H9 (cell line): ENCODE measurements around the gene CKS2. TPM values are rescaled to one million over a fixed set of nuclear protein-coding genes. Genes with fewer than 3 reads are reported as not detected.

Source experiments
- DNase-seq: peaks from one replicate; pipeline ENCODE4 v3.0.0-alpha.2; 2017
- H2AFZ ChIP-seq: one replicate; pipeline ENCODE4 v1.6.1; 2013; ENCODE audit warnings: mild to moderate bottlenecking, low read length, control low read depth, moderate library complexity
- H2AK5ac ChIP-seq: 2 replicates; pipeline ENCODE4 v1.6.1; 2013; ENCODE audit warnings: low read length, control low read depth, mixed read lengths; ENCODE audit not compliant: insufficient read length
- H2BK120ac ChIP-seq: one replicate; pipeline ENCODE4 v1.6.1; 2013; ENCODE audit warnings: low read depth, mild to moderate bottlenecking, low read length, control low read depth, inconsistent platforms; ENCODE audit not compliant: poor library complexity, severe bottlenecking
- H2BK12ac ChIP-seq: 2 replicates; pipeline ENCODE4 v1.6.1; 2013; ENCODE audit warnings: low read length, control low read depth, mixed read lengths, low read depth; ENCODE audit not compliant: insufficient read length
- H2BK15ac ChIP-seq: 2 replicates; pipeline ENCODE4 v1.6.1; 2013; ENCODE audit warnings: low read depth, low read length, control low read depth
- H2BK20ac ChIP-seq: one replicate; pipeline ENCODE4 v1.6.1; 2013; ENCODE audit warnings: low read depth, mild to moderate bottlenecking, low read length, control low read depth, inconsistent platforms; ENCODE audit not compliant: poor library complexity, severe bottlenecking
- H2BK5ac ChIP-seq: 2 replicates; pipeline ENCODE4 v1.6.1; 2013; ENCODE audit warnings: low read length, control low read depth, mixed read lengths; ENCODE audit not compliant: insufficient read length
- H3K14ac ChIP-seq: 2 replicates; pipeline ENCODE4 v1.6.1; 2013; ENCODE audit warnings: low read length, control low read depth; ENCODE audit not compliant: insufficient read depth
- H3K18ac ChIP-seq: 2 replicates; pipeline ENCODE4 v1.6.1; 2013; ENCODE audit warnings: low read depth, mild to moderate bottlenecking, mixed read lengths, low read length, control low read depth; ENCODE audit not compliant: insufficient read length
- H3K23ac ChIP-seq: 2 replicates; pipeline ENCODE4 v1.6.1; 2013; ENCODE audit warnings: low read length, control low read depth, mixed read lengths, low read depth; ENCODE audit not compliant: insufficient read length
- H3K23me2 ChIP-seq: 2 replicates; pipeline ENCODE4 v1.6.1; 2013; ENCODE audit warnings: low read depth, mild to moderate bottlenecking, mixed read lengths, low read length, control low read depth; ENCODE audit not compliant: insufficient read length, poor library complexity, severe bottlenecking
- H3K27ac ChIP-seq: 2 replicates; pipeline ENCODE4 v1.5.1; 2013; ENCODE audit warnings: low read length, control low read depth, mixed read lengths, low read depth; ENCODE audit not compliant: insufficient read length
- H3K27me3 ChIP-seq: 2 replicates; pipeline ENCODE4 v1.6.1; 2013; ENCODE audit warnings: low read length, control low read depth, inconsistent platforms; ENCODE audit not compliant: insufficient read depth
- H3K4ac ChIP-seq: 2 replicates; pipeline ENCODE4 v1.6.1; 2013; ENCODE audit warnings: low read depth, mild to moderate bottlenecking, control low read depth, inconsistent platforms, low read length, moderate library complexity
- H3K4me1 ChIP-seq: 2 replicates; pipeline ENCODE4 v1.6.1; 2013; ENCODE audit warnings: low read length, control low read depth, inconsistent platforms; ENCODE audit not compliant: insufficient read depth
- H3K4me2 ChIP-seq: 2 replicates; pipeline ENCODE4 v1.6.1; 2013; ENCODE audit warnings: low read length, control low read depth, mixed read lengths; ENCODE audit not compliant: insufficient read length, insufficient read depth
- H3K56ac ChIP-seq: 2 replicates; pipeline ENCODE4 v1.6.1; 2013; ENCODE audit warnings: low read depth, mild to moderate bottlenecking, mixed read lengths, low read length, control low read depth; ENCODE audit not compliant: insufficient read length
- H3K79me1 ChIP-seq: 2 replicates; pipeline ENCODE4 v1.6.1; 2013; ENCODE audit warnings: low read depth, mild to moderate bottlenecking, moderate library complexity, low read length, control low read depth, inconsistent platforms; ENCODE audit not compliant: insufficient read depth, poor library complexity, severe bottlenecking
- H3K79me2 ChIP-seq: 2 replicates; pipeline ENCODE4 v1.6.1; 2013; ENCODE audit warnings: low read length, control low read depth, inconsistent platforms; ENCODE audit not compliant: insufficient read depth
- H3K9ac ChIP-seq: 2 replicates; pipeline ENCODE4 v1.6.1; 2013; ENCODE audit warnings: low read length, control low read depth, mixed read lengths; ENCODE audit not compliant: insufficient read length; ENCODE audit errors: extremely low read depth
- H3K9me3 ChIP-seq: one replicate; pipeline ENCODE4 v1.6.1; 2013; ENCODE audit warnings: low read depth, low read length, inconsistent platforms; ENCODE audit not compliant: control insufficient read depth
- H3T11ph ChIP-seq: one replicate; pipeline ENCODE4 v1.6.1; 2013; ENCODE audit warnings: mild to moderate bottlenecking, low read length, control low read depth, inconsistent platforms
- H4K20me1 ChIP-seq: one replicate; pipeline ENCODE4 v1.6.1; 2013; ENCODE audit not compliant: control insufficient read depth, insufficient read length, insufficient read depth
- H4K5ac ChIP-seq: 2 replicates; pipeline ENCODE4 v1.6.1; 2013; ENCODE audit warnings: low read depth, mild to moderate bottlenecking, mixed read lengths, low read length, control low read depth; ENCODE audit not compliant: insufficient read length
- H4K8ac ChIP-seq: replicated peaks from 2 replicates; pipeline ENCODE4 v1.6.1; 2013; ENCODE audit warnings: low read length, control low read depth, mixed read lengths, low read depth; ENCODE audit not compliant: insufficient read length
- H4K91ac ChIP-seq: 2 replicates; pipeline ENCODE4 v1.6.1; 2013; ENCODE audit warnings: low read depth, mild to moderate bottlenecking, moderate library complexity, mixed read lengths, low read length, control low read depth; ENCODE audit not compliant: insufficient read length
- H3K27ac Mint-ChIP-seq, 3 experiments: 2 replicates in 2 of 3; 3 replicates in 1 of 3; pipeline ENCODE4 v1.8.0; 2020 to 2021; ENCODE audit warnings: mixed read lengths in 3 of 3, mild to moderate bottlenecking in 1 of 3, moderate library complexity in 1 of 3
- H3K27me3 Mint-ChIP-seq: 2 replicates; pipeline ENCODE4 v1.8.0; 2021; ENCODE audit warnings: low read depth, mild to moderate bottlenecking, moderate library complexity, mixed read lengths
- H3K36me3 Mint-ChIP-seq, 3 experiments: 2 replicates in 2 of 3; 3 replicates in 1 of 3; pipeline ENCODE4 v1.8.0; 2020 to 2021; ENCODE audit warnings: low read depth in 3 of 3, mixed read lengths in 3 of 3; ENCODE audit not compliant: insufficient read depth in 1 of 3
- H3K4me1 Mint-ChIP-seq, 2 experiments: 2 replicates each; pipeline ENCODE4 v1.8.0; 2020; ENCODE audit warnings: mixed read lengths in 2 of 2
- H3K4me3 Mint-ChIP-seq, 2 experiments: 2 replicates in 1 of 2; 3 replicates in 1 of 2; pipeline ENCODE4 v1.8.0; 2020 to 2021; ENCODE audit warnings: mild to moderate bottlenecking in 2 of 2, mixed read lengths in 2 of 2, moderate library complexity in 1 of 2
- H3K9me3 Mint-ChIP-seq, 2 experiments: 2 replicates in 1 of 2; 3 replicates in 1 of 2; pipeline ENCODE4 v1.8.0; 2020; ENCODE audit warnings: mild to moderate bottlenecking in 2 of 2, mixed read lengths in 2 of 2, moderate library complexity in 1 of 2
- WGBS: extraction: QIAGEN DNeasy Blood & Tissue Kit; methylation state at CpG from one replicate; pipeline ENCODE4 v1.1.7; 2013; ENCODE audit warnings: missing lambda C conversion rate, low lambda C conversion rate, mixed read lengths; ENCODE audit not compliant: insufficient read length; ENCODE audit errors: extremely low coverage; 5-methylcytosine and 5-hydroxymethylcytosine counted together
- total RNA-seq: library from RNA; stranded (reverse); gene quantifications from 2 replicates; pipeline ENCODE4 v1.2.1, GENCODE V29; 2021
- TF ChIP-seq, protein P1 (sequence below): fragments of 200-600 bp; sonication (generic); conservative IDR thresholded peaks from 3 replicates; pipeline ENCODE4 v1.8.0; 2021; ENCODE audit warnings: antibody characterized with exemption, mild to moderate bottlenecking

The CKS2 gene
- total RNA-seq, 1 experiment from 2014 or later: 211 TPM

DNA sequence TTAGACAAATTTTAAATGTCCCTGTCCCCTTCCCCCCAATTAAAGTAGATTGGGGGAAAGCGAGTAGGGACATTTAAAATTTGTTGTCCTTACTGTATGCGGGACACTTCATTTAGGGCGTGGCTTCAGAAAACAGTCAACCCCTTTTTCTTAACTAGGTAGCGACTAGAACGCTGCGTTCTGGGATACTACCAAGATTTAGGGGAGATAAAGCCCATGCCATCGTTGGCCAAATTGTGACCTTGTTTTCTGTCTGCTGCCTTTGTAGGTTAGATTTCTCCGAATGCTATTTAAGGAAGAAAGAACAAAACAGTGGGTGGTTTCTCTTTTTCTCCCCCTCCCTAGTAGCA is 1.2 kb downstream of the CKS2 start:
- no peak overlapping the region for H4K91ac ChIP-seq
- no peak overlapping the region for H2BK12ac ChIP-seq
- H3K27me3 Mint-ChIP-seq: peaks cover 4% of the 10 kb centered on the region; the same call in 1 of the 2 replicates
- no peak overlapping the region for H2BK5ac ChIP-seq
- H3K9me3 Mint-ChIP-seq: no peaks in the 10 kb centered on the region; a peak in 1 of 5 replicates
- no peaks in the 10 kb centered on the region for H3K9me3 ChIP-seq
- H3K4ac ChIP-seq: no peak overlapping the region
- no peaks in the 10 kb centered on the region for H3K27me3 ChIP-seq
- no peak overlapping the region for H3K18ac ChIP-seq
- H3K79me1 ChIP-seq: no peaks in the 10 kb centered on the region
- H3K56ac ChIP-seq: no peak overlapping the region
- H3K27ac ChIP-seq: no peak overlapping the region
- peaks cover 34 to 38% of the 10 kb centered on the region in 2 experiments for H3K4me1 Mint-ChIP-seq
- no peak overlapping the region for H4K5ac ChIP-seq
- peaks cover 38% of the 10 kb centered on the region; the same call in 1 of the 2 replicates for H3K79me2 ChIP-seq
- no peak overlapping the region for H2BK15ac ChIP-seq
- WGBS: no CpG with 5 or more reads among the region's 8 CpGs
- no peak overlapping the region for H2AK5ac ChIP-seq
- H3K4me3 Mint-ChIP-seq: peak overlapping the region; percentile 90 to 96
- no peak overlapping the region for H3T11ph ChIP-seq
- no peaks in the 10 kb centered on the region for H4K20me1 ChIP-seq
- H3K23me2 ChIP-seq: no peaks in the 10 kb centered on the region
- H3K36me3 Mint-ChIP-seq: peaks cover 31 to 51% (median 47%) of the 10 kb centered on the region in 3 experiments
- H3K27ac Mint-ChIP-seq: peak overlapping the region; percentile 83 to 98 (median 93); a peak in 4 of 7 replicates
- DNase-seq: no peak
- peak overlapping the region; percentile 84 for H3K4me2 ChIP-seq
- peak overlapping the region; percentile 85 for H3K9ac ChIP-seq
- H2BK120ac ChIP-seq: no peak overlapping the region
- H3K4me1 ChIP-seq: no peaks in the 10 kb centered on the region
- H2AFZ ChIP-seq: no peak overlapping the region
- no peak overlapping the region for H3K23ac ChIP-seq
- H3K14ac ChIP-seq: no peak overlapping the region
- H4K8ac ChIP-seq: no peak overlapping the region
- no peak overlapping the region for H2BK20ac ChIP-seq
- TF ChIP-seq, protein P1, sequence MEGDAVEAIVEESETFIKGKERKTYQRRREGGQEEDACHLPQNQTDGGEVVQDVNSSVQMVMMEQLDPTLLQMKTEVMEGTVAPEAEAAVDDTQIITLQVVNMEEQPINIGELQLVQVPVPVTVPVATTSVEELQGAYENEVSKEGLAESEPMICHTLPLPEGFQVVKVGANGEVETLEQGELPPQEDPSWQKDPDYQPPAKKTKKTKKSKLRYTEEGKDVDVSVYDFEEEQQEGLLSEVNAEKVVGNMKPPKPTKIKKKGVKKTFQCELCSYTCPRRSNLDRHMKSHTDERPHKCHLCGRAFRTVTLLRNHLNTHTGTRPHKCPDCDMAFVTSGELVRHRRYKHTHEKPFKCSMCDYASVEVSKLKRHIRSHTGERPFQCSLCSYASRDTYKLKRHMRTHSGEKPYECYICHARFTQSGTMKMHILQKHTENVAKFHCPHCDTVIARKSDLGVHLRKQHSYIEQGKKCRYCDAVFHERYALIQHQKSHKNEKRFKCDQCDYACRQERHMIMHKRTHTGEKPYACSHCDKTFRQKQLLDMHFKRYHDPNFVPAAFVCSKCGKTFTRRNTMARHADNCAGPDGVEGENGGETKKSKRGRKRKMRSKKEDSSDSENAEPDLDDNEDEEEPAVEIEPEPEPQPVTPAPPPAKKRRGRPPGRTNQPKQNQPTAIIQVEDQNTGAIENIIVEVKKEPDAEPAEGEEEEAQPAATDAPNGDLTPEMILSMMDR: no peak
